Lower leg skin (tissue), 4 donors: ENCODE data around the gene PCNX1. TPM values are rescaled to one million over a fixed set of nuclear protein-coding genes. Genes with fewer than 3 reads are reported as not detected.

Experiments
- DNase-seq, 2 donors: peaks; one replicate each; pipeline ENCODE4 v3.0.0-alpha.2; 2019; ENCODE audit warnings: low spot score in 2 of 2
- H3K4me3 ChIP-seq: fragments of 200-600 bp; sonication (generic); 2 replicates; pipeline ENCODE4 v1.5.1; 2017; ENCODE audit warnings: mild to moderate bottlenecking, low read depth; ENCODE audit not compliant: poor library complexity, severe bottlenecking
- CTCF ChIP-seq, 3 donors: fragments of 450-650 bp; IDR thresholded peaks; one replicate each; pipeline ENCODE4 v1.5.1; 2016; ENCODE audit warnings: antibody characterized with exemption in 3 of 3, mild to moderate bottlenecking in 3 of 3, moderate library complexity in 2 of 3
- POLR2A ChIP-seq, 2 donors: fragments of 450-650 bp; IDR thresholded peaks; one replicate each; pipeline ENCODE4 v1.6.1; 2016 to 2017; ENCODE audit warnings: antibody characterized with exemption in 2 of 2, mild to moderate bottlenecking in 1 of 2, moderate library complexity in 1 of 2
- WGBS, 2 donors: methylation state at CpG; one replicate each; pipeline ENCODE4 v1.1.5; 2018; 5-methylcytosine and 5-hydroxymethylcytosine counted together
- intact Hi-C: fragments of 100-400 bp; cut with DNase I; formaldehyde crosslinking; loops from one replicate; pipeline ENCODE4 v1.15.0; 2023; ENCODE audit warnings: low total_unique reads
- total RNA-seq, 4 donors: library from RNA; depleted of rRNA; stranded (reverse); fragments of >200 nt; gene quantifications; one replicate each; pipeline ENCODE4 v1.1.0, GENCODE V29; 2016

The PCNX1 gene
- total RNA-seq, 4 donors from 2014 or later = 14.7 to 29.4 (median 25.6) TPM

- no peak for DNase-seq
- intact Hi-C loops = no loop called here
- TF ChIP-seq CTCF (IDR thresholded peaks at IDR 0.05) = no peak
- no peak for TF ChIP-seq POLR2A (IDR thresholded peaks at IDR 0.05)
- H3K4me3 ChIP-seq = no peak overlapping the region
- 93 to 95% methylated on average over 2 of the region's 2 CpGs for WGBS, 2 donors
Measured at GRCh38 chr14:70891737-70892136, 15.5 kb upstream of the PCNX1 start.

GRCh38 chr14:70893062-70893845 is 14.0 kb upstream of the PCNX1 start:
- WGBS, 2 donors = 87 to 91% methylated on average over 13 of the region's 13 CpGs
- DNase-seq = no peak
- intact Hi-C loops = no loop called here
- TF ChIP-seq POLR2A (IDR thresholded peaks at IDR 0.05) (no peak), CTCF (IDR thresholded peaks at IDR 0.05) (no peak)
- H3K4me3 ChIP-seq = no peak overlapping the region

- DNase-seq = no peak
- 75 to 82% methylated on average over 5 of the region's 5 CpGs for WGBS, 2 donors
- intact Hi-C loops = no loop called here
Measured at GRCh38 chr14:70893858-70894291, 13.4 kb upstream of the PCNX1 start.

GRCh38 chr14:70894868-70895267 is 12.4 kb upstream of the PCNX1 start:
- intact Hi-C loops = no loop called here

More at GRCh38 chr14:70893858-70894291, 13.4 kb upstream of the PCNX1 start:
- TF ChIP-seq CTCF (IDR thresholded peaks at IDR 0.05) (no peak), POLR2A (IDR thresholded peaks at IDR 0.05) (no peak)
- no peak overlapping the region for H3K4me3 ChIP-seq

GRCh38 chr14:70896317-70896716 is 10.9 kb upstream of the PCNX1 start:
- no peak overlapping the region for H3K4me3 ChIP-seq
- WGBS, 2 donors = 84 to 86% methylated on average over 1 of the region's 1 CpG
- intact Hi-C loops = no loop called here
- DNase-seq = no peak
- TF ChIP-seq POLR2A (IDR thresholded peaks at IDR 0.05) = no peak
- TF ChIP-seq CTCF (IDR thresholded peaks at IDR 0.05) = no peak

More at GRCh38 chr14:70894868-70895267, 12.4 kb upstream of the PCNX1 start:
- no peak for TF ChIP-seq CTCF (IDR thresholded peaks at IDR 0.05)
- TF ChIP-seq POLR2A (IDR thresholded peaks at IDR 0.05) = no peak
- WGBS, 2 donors = 46 to 76% methylated on average over 2 of the region's 2 CpGs
- DNase-seq = no peak
- no peak overlapping the region for H3K4me3 ChIP-seq
